Psoas muscle (tissue), 8 donors: ENCODE data around the gene SYK. TPM values are rescaled to one million over a fixed set of nuclear protein-coding genes. Genes with fewer than 3 reads are reported as not detected.

Experiments
- ATAC-seq, 4 donors: fragments of 200-7000 bp; cut with Tn5 transposase; one replicate each; pipeline ENCODE4 v1.9.1; 2020; ENCODE audit warnings: moderate library complexity in 3 of 4, mild to moderate bottlenecking in 2 of 4
- DNase-seq, 2 donors: peaks; one replicate each; pipeline ENCODE4 v3.0.0-alpha.2; 2020
- H3K27ac ChIP-seq: fragments of 200-600 bp; one replicate; pipeline ENCODE4 v1.8.0; 2022
- H3K27me3 ChIP-seq, 3 donors: fragments of 200-600 bp in 1 of 3; one replicate each; pipeline versions ENCODE4 v1.6.1 to v1.8.0; 2013 to 2022; ENCODE audit warnings: low read length in 2 of 3, mild to moderate bottlenecking in 2 of 3, moderate library complexity in 1 of 3; ENCODE audit not compliant: insufficient read depth in 3 of 3
- H3K36me3 ChIP-seq, 2 donors: fragments of 200-600 bp in 1 of 2; one replicate each; pipeline versions ENCODE4 v1.6.1 to v1.8.0; 2013 to 2022; ENCODE audit warnings: low read depth in 1 of 2, mild to moderate bottlenecking in 1 of 2, moderate library complexity in 1 of 2; ENCODE audit not compliant: insufficient read depth in 1 of 2
- H3K4me1 ChIP-seq: fragments of 200-600 bp; one replicate; pipeline ENCODE4 v1.8.0; 2022
- H3K4me3 ChIP-seq: fragments of 200-600 bp; one replicate; pipeline ENCODE4 v1.8.0; 2022; ENCODE audit warnings: mild to moderate bottlenecking
- H3K9me3 ChIP-seq: fragments of 200-600 bp; one replicate; pipeline ENCODE4 v1.8.0; 2022
- CTCF ChIP-seq: fragments of 200-600 bp; IDR thresholded peaks from one replicate; pipeline ENCODE4 v1.8.0; 2022; ENCODE audit warnings: antibody characterized with exemption
- WGBS, 3 donors: extraction: QIAGEN DNeasy Blood & Tissue Kit; methylation state at CpG; one replicate each; pipeline versions ENCODE4 v1.1.6 to v1.1.7; 2013; 5-methylcytosine and 5-hydroxymethylcytosine counted together
- intact Hi-C, 2 donors: fragments of 100-400 bp; cut with DNase I; formaldehyde crosslinking; loops; one replicate each; pipeline versions ENCODE4 v1.11.0 to v1.14.2; 2022
- polyA plus RNA-seq, 3 donors: library from polyadenylated mRNA; stranded (reverse); fragments of 200-250 nt; gene quantifications; one replicate each; pipeline ENCODE4 v1.2.3, GENCODE V29; 2013
- total RNA-seq, 4 donors: library from RNA; stranded (reverse); fragmentation: NEBNext Ultra II Directional in 2 of 4; extraction: Animal tissue kit (Norgen Biotek cat#: 25700) in 2 of 4; gene quantifications; one replicate each; pipeline versions ENCODE4 v1.2.1 to v1.2.4, GENCODE V29; 2021 to 2023
- donor health status: healthy with polysubstance abuse.
- donor health status: DM: no; HTN: no; CAD: no; lungs with moderate emphysema.
- donor health status: Bipolar disorder and iron deficiency.
- donor health status: healthy.
- donor health status: DM: yes; HTN: yes; CAD: no.
- donor health status: DM: no; HTN: no; CAD: no.
- donor health status: DM: no; HTN: no; CAD: no.
- donor health status: DM: yes; HTN: yes; CAD: no.

Gene SYK
- total and polyA plus RNA-seq, 7 donors = 0.40 to 2.8 (median 1.4) TPM

- H3K27ac ChIP-seq = no peak overlapping the region
- no peaks in the 10 kb centered on the region for H3K27me3 ChIP-seq
- H3K9me3 ChIP-seq = no peaks in the 10 kb centered on the region
- no peak for TF ChIP-seq CTCF
- no peak for DNase-seq
- H3K4me1 ChIP-seq = no peaks in the 10 kb centered on the region
- WGBS, 3 donors = 74 to 91% (median 83%) methylated on average over 2 of the region's 2 CpGs
- intact Hi-C loops = no loop called here
- ATAC-seq = no peak
- no peak overlapping the region for H3K4me3 ChIP-seq
- no peaks in the 10 kb centered on the region for H3K36me3 ChIP-seq
These were observed 143.7 kb downstream of the SYK start for GRCh38 chr9:90945336-90945735.

GRCh38 chr9:90946982-90947381 lies 145.4 kb downstream of the SYK start:
- no peaks in the 10 kb centered on the region for H3K27me3 ChIP-seq
- H3K27ac ChIP-seq = no peak overlapping the region
- ATAC-seq (no peak), DNase-seq (no peak)
- H3K9me3 ChIP-seq = no peaks in the 10 kb centered on the region
- H3K4me1 ChIP-seq = no peaks in the 10 kb centered on the region
- intact Hi-C loops = no loop called here
- no peak overlapping the region for H3K4me3 ChIP-seq
- WGBS, 3 donors = 45 to 60% (median 60%) methylated on average over 2 of the region's 2 CpGs
- no peaks in the 10 kb centered on the region for H3K36me3 ChIP-seq
- TF ChIP-seq CTCF = no peak

Other genes with a start within 250 kb of the SYK start
- gene DIRAS2, start 159.0 kb upstream of the SYK start, total RNA-seq = under 1 TPM in 1 of 4 donors, not detected in 3; 0.05 TPM
- gene DIRAS2, start 159.0 kb upstream of the SYK start, polyA plus RNA-seq = under 1 TPM in 2 of 3 donors, not detected in 1; 0.06 to 0.07 TPM